Kidney tubule cell (primary cell): ENCODE data around the gene RHBDD3.
A peak's percentile ranks its signal among the peaks of the same experiment; 100 is the strongest.
"Not testable (repeated sequence)": the region's sequence is repeated elsewhere in the genome, so short reads cannot be mapped to it uniquely, and the experiment has no call there.

Experiments used
- DNase-seq: peaks from one replicate; pipeline ENCODE4 v3.0.0-alpha.2; 2018; ENCODE audit warnings: low spot score

Gene RHBDD3

GRCh38 chr22:29247891-29248290 is 19.9 kb downstream of the RHBDD3 start:
- DNase-seq = not testable (repeated sequence)

DNA sequence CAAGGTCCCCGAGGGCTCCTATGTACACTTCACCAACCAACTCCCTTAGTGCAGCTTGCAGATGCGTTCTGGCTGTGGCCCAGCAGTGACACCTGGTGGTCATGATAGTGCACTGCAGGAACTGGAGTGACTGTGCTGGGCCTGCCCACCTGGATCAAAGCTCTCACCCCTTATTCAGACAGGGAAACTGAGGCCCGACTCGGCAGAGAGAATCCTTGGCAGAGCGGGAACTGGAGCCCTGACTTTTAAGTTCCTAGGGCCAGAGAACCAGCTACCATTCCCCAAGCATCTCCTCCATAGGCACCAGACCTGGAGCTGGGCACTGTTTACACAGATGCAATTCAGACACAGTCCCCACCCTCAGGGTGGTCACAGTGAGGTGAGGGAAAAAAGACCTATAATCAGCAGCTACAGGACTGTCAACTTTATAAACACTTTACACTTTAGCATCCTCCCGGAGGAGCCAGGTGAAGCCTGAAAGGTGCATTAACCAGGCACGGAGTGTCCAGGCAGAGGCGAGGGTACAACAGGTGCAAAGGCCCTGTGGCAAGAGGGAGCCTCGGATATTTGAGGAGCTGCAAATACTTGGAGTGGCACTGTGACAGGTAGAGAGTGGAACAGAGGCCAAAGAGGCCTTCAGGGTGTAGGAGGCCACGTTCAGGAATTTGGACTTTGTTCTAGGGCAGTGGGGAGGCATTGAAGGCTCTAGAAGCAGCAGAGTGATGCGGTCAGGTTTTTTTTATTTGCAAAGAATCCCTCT is 22.0 kb downstream of the RHBDD3 start:
- peak; percentile 64 for DNase-seq

- DNase-seq = no peak
These were observed 22.8 kb downstream of the RHBDD3 start for GRCh38 chr22:29244785-29245625.

GRCh38 chr22:29243874-29244446 is 23.8 kb downstream of the RHBDD3 start:
- DNase-seq = no peak

DNA sequence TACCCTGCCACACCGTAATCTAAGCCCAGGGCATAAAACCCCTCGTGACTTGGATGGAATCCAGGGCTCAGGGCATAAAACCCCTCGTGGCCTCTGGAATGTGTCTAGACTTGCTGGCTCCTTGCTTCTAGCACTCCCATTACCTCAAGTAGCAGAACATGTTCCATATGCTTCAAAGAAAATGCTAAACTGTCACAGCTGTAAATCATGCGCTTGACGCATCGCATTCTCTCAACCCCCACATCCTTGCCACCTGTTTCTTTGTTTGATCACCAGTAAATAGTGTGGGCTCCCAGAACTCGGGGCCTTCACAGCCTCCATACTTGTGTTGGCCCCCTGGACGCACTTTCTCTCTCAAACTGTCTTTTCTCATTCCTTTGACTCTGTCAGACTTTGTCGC is 27.3 kb downstream of the RHBDD3 start:
- not testable (repeated sequence) for DNase-seq

GRCh38 chr22:29233277-29233877 is 34.4 kb downstream of the RHBDD3 start:
- DNase-seq = no peak

DNA sequence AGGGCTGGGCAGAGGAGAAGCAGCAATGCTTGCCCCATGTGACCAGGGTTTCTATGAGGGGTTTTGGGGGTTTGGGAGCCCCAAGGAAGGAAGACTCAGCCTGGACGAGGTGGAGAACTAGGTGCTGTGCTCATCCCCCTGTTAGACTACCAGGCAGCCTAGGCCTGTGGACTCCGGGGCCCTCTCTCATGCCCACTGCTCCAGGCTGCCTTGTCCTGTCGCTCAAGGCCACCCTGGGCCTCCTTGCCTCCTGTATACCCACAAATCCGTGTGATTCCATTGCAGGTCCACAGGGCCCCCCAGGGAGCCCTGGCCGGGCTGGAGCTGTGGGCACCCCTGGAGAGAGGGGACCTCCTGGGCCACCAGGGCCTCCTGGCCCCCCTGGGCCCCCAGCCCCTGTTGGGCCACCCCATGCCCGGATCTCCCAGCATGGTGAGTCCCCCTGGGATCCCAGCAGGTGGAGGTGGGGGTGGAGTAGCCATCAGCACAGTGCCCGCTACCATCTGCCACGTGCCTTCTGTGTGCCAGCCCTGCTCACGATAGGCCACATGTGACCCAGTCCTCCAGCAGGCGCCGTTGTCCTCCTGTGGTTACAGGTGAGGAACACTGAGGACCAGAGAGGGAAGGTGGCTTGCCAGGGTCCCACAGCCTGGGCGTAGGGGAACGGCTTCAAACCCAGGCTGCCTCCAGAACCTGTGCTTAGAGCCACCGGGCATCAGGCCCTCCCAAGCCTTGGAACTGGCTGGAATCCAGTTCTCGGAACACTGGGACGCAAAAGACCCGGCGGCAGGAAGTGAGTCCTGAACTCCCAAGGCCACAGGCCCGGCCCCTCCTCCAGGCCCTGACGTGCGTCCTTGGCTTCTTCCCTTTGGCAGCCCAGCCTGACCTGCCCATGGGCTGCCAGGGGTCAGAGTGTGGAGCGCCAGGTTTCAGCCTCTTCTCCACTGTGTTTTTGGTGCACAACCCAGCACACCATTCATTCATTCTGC is 35.5 kb downstream of the RHBDD3 start:
- no peak for DNase-seq

DNA sequence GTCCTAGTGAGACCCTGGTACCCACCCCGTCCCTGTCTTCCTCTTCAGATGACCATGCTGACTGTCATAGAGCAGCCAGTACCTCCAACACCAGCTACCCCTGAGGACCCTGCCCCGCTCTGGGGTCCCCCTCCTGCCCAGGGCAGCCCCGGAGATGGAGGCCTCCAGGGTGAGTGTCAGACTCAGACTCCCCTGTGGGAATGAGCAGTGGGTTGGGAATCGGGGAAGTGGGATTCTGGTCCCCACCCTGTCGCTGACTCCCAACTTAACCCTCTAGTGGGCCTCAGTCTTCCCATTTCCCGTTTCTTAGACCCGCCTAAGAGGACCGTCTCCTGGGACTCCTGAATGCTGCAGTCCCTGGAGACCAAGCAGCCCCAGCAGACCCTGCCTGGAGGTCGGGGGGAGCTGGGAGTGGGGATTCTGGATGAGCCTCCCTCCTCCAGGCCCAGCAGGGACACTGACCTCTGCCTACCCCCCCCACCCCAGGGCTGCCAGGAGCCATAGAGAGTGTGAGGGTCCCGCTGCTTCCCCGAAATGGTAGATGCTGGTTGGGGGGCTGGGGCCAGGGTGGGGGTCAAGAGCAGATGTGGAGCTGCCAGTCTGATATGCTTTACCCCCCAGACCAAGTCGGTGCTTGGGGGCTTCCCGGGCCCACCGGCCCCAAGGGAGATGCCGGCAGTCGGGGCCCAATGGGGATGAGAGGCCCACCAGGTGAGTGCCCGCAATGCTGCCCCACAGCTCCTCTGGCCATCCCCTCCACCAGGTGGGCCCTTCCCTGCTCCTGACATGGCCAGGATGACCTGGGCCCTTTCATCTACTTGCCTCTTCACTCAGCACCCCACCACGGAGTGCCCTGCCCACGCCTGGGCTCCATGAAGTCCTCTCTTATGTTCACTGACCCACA is 36.6 kb downstream of the RHBDD3 start:
- DNase-seq = no peak

- DNase-seq = no peak
These were observed 41.3 kb downstream of the RHBDD3 start for GRCh38 chr22:29226351-29226981.

GRCh38 chr22:29225422-29226090 is 42.2 kb downstream of the RHBDD3 start:
- DNase-seq = no peak

DNA sequence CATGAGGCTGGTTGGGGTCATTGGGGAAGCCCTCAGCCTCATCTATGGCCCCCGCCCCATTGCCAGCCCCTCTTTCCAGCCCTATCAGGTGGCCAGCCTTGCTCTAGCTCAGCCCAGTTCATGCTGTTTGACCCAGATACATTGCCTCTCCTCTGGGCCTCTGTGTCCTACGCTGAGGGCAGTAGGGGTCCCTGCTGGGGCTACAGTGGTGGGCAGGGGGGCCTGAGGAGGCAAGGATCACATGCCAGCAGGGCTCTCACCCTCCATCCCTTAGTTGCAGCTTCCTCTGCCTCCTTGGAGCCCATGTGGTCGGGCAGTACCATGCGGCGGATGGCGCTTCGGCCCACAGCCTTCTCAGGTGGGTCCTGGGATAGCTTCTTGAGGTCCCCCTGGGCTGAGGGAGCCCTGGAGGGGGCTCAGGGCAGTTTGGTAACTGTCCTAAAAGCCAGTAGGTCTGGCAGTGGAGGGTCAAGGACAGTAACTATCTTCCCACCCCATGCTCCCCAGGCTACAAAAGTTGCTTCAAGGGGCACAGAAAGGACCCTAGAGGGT is 42.8 kb downstream of the RHBDD3 start:
- no peak for DNase-seq

DNA sequence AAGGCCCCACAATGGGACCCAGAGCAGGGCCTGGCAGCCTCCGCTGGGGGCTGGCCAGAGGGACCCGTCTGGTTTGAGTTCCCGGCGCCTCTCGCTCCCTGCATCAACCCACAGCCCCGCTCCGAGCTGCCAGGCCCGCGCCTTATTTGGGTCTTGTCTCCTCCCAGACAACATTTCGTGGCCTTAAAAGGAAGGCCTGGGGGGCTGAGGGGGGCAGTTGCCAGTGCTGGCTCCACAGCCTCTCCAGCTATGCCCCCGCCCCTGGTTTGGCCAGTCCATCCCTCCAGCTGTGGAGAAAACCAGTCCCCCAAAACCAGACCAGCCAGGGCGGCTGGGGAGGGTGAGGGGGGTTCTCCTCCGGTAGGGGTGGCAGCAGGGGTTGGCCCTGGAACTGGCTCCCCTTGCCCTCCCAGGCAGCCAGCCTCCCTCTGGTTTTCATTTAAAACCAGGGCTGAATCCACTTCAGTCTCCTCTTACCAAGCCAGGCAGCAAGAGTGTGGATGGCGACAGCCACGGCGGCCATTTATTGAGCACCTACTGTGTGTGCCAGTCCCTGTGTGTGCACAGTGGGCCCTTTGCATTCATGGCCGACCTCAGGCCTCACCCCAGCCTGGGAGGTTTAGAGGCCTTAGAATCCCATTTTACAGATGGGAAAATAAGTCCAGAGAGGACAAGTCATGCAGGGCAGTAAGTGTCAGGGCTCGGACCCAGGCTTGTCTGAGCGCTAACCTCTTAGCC is 43.5 kb downstream of the RHBDD3 start:
- no peak for DNase-seq

- no peak for DNase-seq
These were observed 47.7 kb downstream of the RHBDD3 start for GRCh38 chr22:29219881-29220670.

GRCh38 chr22:29219409-29219782 is 48.4 kb downstream of the RHBDD3 start:
- not testable (repeated sequence) for DNase-seq

GRCh38 chr22:29218758-29219408 is 48.9 kb downstream of the RHBDD3 start:
- no peak for DNase-seq

DNA sequence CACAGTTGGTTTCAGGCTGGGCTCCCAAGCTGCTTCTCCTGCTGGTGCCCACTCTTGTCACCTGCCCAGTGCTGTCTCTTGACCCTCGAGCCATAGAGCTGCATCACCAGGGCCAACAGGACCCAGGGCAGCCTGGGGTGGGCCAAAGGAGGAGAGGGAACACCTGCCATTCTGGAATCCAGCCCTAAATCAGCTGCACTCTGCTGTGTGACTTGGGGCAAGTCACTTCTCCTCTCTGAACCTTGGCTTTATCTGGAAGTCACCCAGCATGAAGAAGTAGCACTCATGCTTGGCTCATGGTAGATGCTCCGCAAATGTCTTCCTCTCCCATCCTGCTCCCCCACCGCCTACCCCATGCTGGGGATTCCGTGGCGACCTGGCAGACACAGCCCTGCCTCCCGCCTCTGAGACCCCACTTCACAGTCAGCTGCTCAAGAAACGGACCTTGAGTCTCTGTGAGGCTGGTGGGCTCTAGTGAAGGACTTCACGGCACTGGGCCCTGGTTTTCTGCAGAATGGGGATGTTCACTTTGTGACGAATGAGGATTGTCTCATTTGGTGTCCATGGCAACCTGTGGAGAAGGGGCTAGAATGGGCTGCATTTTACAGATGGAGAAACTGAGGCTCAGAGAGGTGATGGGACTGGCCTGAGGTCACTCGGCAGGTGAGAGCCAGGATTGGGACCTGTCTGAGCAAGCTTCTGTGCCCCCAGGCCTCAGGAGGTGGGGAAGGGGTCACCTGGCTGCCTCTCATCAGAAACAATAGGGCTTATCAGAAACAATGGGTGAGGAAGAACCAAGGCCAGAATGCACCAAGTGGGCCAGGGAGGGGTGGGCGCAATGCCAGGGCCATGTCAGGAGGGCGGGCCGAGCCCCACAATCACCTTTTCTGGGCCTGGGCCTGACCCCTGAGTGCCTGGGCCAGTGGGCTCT is 49.7 kb downstream of the RHBDD3 start:
- DNase-seq = no peak
